ENCODE results near the gene CNEP1R1.
"Not testable (repeated sequence)": the region's sequence is repeated elsewhere in the genome, so short reads cannot be mapped to it uniquely, and the experiment has no call there.

CNEP1R1 gene

GRCh38 chr16:50002190-50002589 lies 22.8 kb upstream of the CNEP1R1 start:
- no peak for DNase-seq (ENCODE audit: low read depth)
- no peak for TF ChIP-seq CTCF (IDR thresholded peaks at IDR 0.05; ENCODE audit: low read depth, low read length, missing control alignments)
- H3K4me3 ChIP-seq (ENCODE audit: low read depth, low read length), result no peak overlapping the region

- no peak overlapping the region for H3K4me3 ChIP-seq (ENCODE audit: low read depth, low read length)
- TF ChIP-seq CTCF (IDR thresholded peaks at IDR 0.05; ENCODE audit: low read depth, low read length, missing control alignments), result no peak
- DNase-seq (ENCODE audit: low read depth), result no peak
Observed at GRCh38 chr16:50004239-50004638, 20.8 kb upstream of the CNEP1R1 start.

- no peak overlapping the region for H3K4me3 ChIP-seq (ENCODE audit: low read depth, low read length)
- DNase-seq (ENCODE audit: low read depth), result no peak
- TF ChIP-seq CTCF (IDR thresholded peaks at IDR 0.05; ENCODE audit: low read depth, low read length, missing control alignments), result no peak
Observed at GRCh38 chr16:50006964-50007363, 18.1 kb upstream of the CNEP1R1 start.

- TF ChIP-seq CTCF (IDR thresholded peaks at IDR 0.05; ENCODE audit: low read depth, low read length, missing control alignments), result no peak
- DNase-seq (ENCODE audit: low read depth), result no peak
- H3K4me3 ChIP-seq (ENCODE audit: low read depth, low read length), result no peak overlapping the region
Observed at GRCh38 chr16:50007744-50008143, 17.3 kb upstream of the CNEP1R1 start.

GRCh38 chr16:50010212-50010611 lies 14.8 kb upstream of the CNEP1R1 start:
- DNase-seq (ENCODE audit: low read depth), result no peak
- no peak overlapping the region for H3K4me3 ChIP-seq (ENCODE audit: low read depth, low read length)
- TF ChIP-seq CTCF (IDR thresholded peaks at IDR 0.05; ENCODE audit: low read depth, low read length, missing control alignments), result no peak

GRCh38 chr16:50011707-50012106 lies 13.3 kb upstream of the CNEP1R1 start:
- DNase-seq (ENCODE audit: low read depth), result no peak
- TF ChIP-seq CTCF (IDR thresholded peaks at IDR 0.05; ENCODE audit: low read depth, low read length, missing control alignments), result no peak

GRCh38 chr16:50012182-50012581 lies 12.8 kb upstream of the CNEP1R1 start:
- no peak overlapping the region for H3K4me3 ChIP-seq (ENCODE audit: low read depth, low read length)
- no peak for TF ChIP-seq CTCF (IDR thresholded peaks at IDR 0.05; ENCODE audit: low read depth, low read length, missing control alignments)
- DNase-seq (ENCODE audit: low read depth), result no peak

More at GRCh38 chr16:50011707-50012106, 13.3 kb upstream of the CNEP1R1 start:
- no peak overlapping the region for H3K4me3 ChIP-seq (ENCODE audit: low read depth, low read length)

- not testable (repeated sequence) for H3K4me3 ChIP-seq (ENCODE audit: low read depth, low read length); DNase-seq (ENCODE audit: low read depth)
Observed at GRCh38 chr16:50014211-50014610, 10.8 kb upstream of the CNEP1R1 start.
